ENCODE data around the gene COL6A3. TPM values are rescaled to one million over a fixed set of nuclear protein-coding genes. Genes with fewer than 3 reads are reported as not detected.
A peak's percentile ranks its signal among the peaks of the same experiment; 100 is the strongest.

Gene COL6A3
- total RNA-seq, 4 donors from 2014 or later: 68.1 to 261 (median 75.6) TPM

GRCh38 chr2:237426517-237426916 is 12.6 kb upstream of the COL6A3 start:
- intact Hi-C loops (cut with DNase I; ENCODE audit: low total_unique reads) (no loop called here), in situ Hi-C loops (cut with MboI; ENCODE audit: low pct_ligation_motif_present in 1 of 4, low pct_unique_long_range_greater_than_20kb in 1 of 4, low sequenced_read_pairs in 3 of 4) (no loop called here)
- Histone ChIP-seq H3K9me3 (no peaks in the 10 kb centered on the region), H3K27me3 (peaks cover 6% of the 10 kb centered on the region), H3K27ac (no peak overlapping the region), H3K4me3 (no peak overlapping the region), H3K4me1 (peaks cover 4 to 7% (median 6%) of the 10 kb centered on the region in 4 donors), H3K36me3 (no peaks in the 10 kb centered on the region)
- no peak for DNase-seq
- WGBS, 2 donors (ENCODE audit: low coverage in 1 of 2): 96% methylated on average over 1 of the region's 1 CpG; no CpG with 5 or more reads in 1 of the 2 donors
- TF ChIP-seq CTCF (IDR thresholded peaks at IDR 0.05): no peak
- TF ChIP-seq POLR2AphosphoS5 (IDR thresholded peaks at IDR 0.05): no peak
- TF ChIP-seq EP300 (IDR thresholded peaks at IDR 0.05; ENCODE audit: low read depth): no peak
- TF ChIP-seq POLR2A (IDR thresholded peaks at IDR 0.05): no peak

GRCh38 chr2:237425320-237425719 is 11.4 kb upstream of the COL6A3 start:
- DNase-seq: no peak
- in situ Hi-C loops (cut with MboI; ENCODE audit: low pct_ligation_motif_present in 1 of 4, low pct_unique_long_range_greater_than_20kb in 1 of 4, low sequenced_read_pairs in 3 of 4) (no loop called here), intact Hi-C loops (cut with DNase I; ENCODE audit: low total_unique reads) (no loop called here)
- H3K4me3 ChIP-seq: no peak overlapping the region
- H3K9me3 ChIP-seq: no peaks in the 10 kb centered on the region
- no peak overlapping the region for H3K27ac ChIP-seq
- 40 to 64% methylated on average over 3 of the region's 3 CpGs for WGBS, 2 donors (ENCODE audit: low coverage in 1 of 2)
- no peaks in the 10 kb centered on the region for H3K36me3 ChIP-seq
- H3K27me3 ChIP-seq: peaks cover 9% of the 10 kb centered on the region
- peaks cover 4 to 11% (median 8%) of the 10 kb centered on the region in 4 donors for H3K4me1 ChIP-seq
- TF ChIP-seq EP300 (IDR thresholded peaks at IDR 0.05; ENCODE audit: low read depth) (no peak), POLR2A (IDR thresholded peaks at IDR 0.05) (no peak), POLR2AphosphoS5 (IDR thresholded peaks at IDR 0.05) (no peak), CTCF (IDR thresholded peaks at IDR 0.05) (no peak)

GRCh38 chr2:237424544-237424943 is 10.6 kb upstream of the COL6A3 start:
- Histone ChIP-seq H3K9me3 (no peaks in the 10 kb centered on the region), H3K4me1 (peaks cover 4 to 11% (median 8%) of the 10 kb centered on the region in 4 donors), H3K27me3 (peaks cover 10% of the 10 kb centered on the region), H3K27ac (peak overlapping the region in 1 of 4 donors; percentile 23), H3K4me3 (no peak overlapping the region), H3K36me3 (no peaks in the 10 kb centered on the region)
- intact Hi-C loops (cut with DNase I; ENCODE audit: low total_unique reads) (loop anchor here (5.0 kb wide), 1 partner anchor 48 kb away; no protein-coding TSS in a partner anchor), in situ Hi-C loops (cut with MboI; ENCODE audit: low pct_ligation_motif_present in 1 of 4, low pct_unique_long_range_greater_than_20kb in 1 of 4, low sequenced_read_pairs in 3 of 4) (loop anchor here in 2 of 4 donors (25.0 kb wide), 1 partner anchor 262 kb away; no protein-coding TSS in a partner anchor)
- WGBS, 2 donors (ENCODE audit: low coverage in 1 of 2): 68 to 90% methylated on average over 2 of the region's 2 CpGs
- DNase-seq: no peak
- TF ChIP-seq POLR2A (IDR thresholded peaks at IDR 0.05) (no peak), POLR2AphosphoS5 (IDR thresholded peaks at IDR 0.05) (no peak), CTCF (IDR thresholded peaks at IDR 0.05) (no peak), EP300 (IDR thresholded peaks at IDR 0.05; ENCODE audit: low read depth) (no peak)

- no peak overlapping the region for H3K4me3 ChIP-seq
- in situ Hi-C loops (cut with MboI; ENCODE audit: low pct_ligation_motif_present in 1 of 4, low pct_unique_long_range_greater_than_20kb in 1 of 4, low sequenced_read_pairs in 3 of 4): loop anchor here in 2 of 4 donors (25.0 kb wide), 1 partner anchor 262 kb away; no protein-coding TSS in a partner anchor
Measured at GRCh38 chr2:237423891-237424290, 9.9 kb upstream of the COL6A3 start.

More at GRCh38 chr2:237423891-237424290, 9.9 kb upstream of the COL6A3 start:
- H3K36me3 ChIP-seq: no peaks in the 10 kb centered on the region
- H3K9me3 ChIP-seq: no peaks in the 10 kb centered on the region
- peaks cover 10% of the 10 kb centered on the region for H3K27me3 ChIP-seq
- no peak for DNase-seq
- TF ChIP-seq EP300 (IDR thresholded peaks at IDR 0.05; ENCODE audit: low read depth): no peak
- TF ChIP-seq POLR2A (IDR thresholded peaks at IDR 0.05): no peak
- TF ChIP-seq POLR2AphosphoS5 (IDR thresholded peaks at IDR 0.05): no peak
- TF ChIP-seq CTCF (IDR thresholded peaks at IDR 0.05): no peak
- 51 to 89% methylated on average over 2 of the region's 2 CpGs for WGBS, 2 donors (ENCODE audit: low coverage in 1 of 2)
- intact Hi-C loops (cut with DNase I; ENCODE audit: low total_unique reads): loop anchor here (5.0 kb wide), 1 partner anchor 48 kb away; no protein-coding TSS in a partner anchor
- peak overlapping the region in 1 of 4 donors; percentile 23 for H3K27ac ChIP-seq
- peaks cover 4 to 11% (median 8%) of the 10 kb centered on the region in 4 donors for H3K4me1 ChIP-seq
